Progenitor cell of endocrine pancreas (in vitro differentiated cells): Measurements from ENCODE around the gene AHRR. TPM values are rescaled to one million over a fixed set of nuclear protein-coding genes. Genes with fewer than 3 reads are reported as not detected.

ENCODE experiments used
- DNase-seq: peaks from one replicate; pipeline ENCODE4 v3.0.0; 2021; ENCODE audit warnings: low spot score; ENCODE audit not compliant: unreplicated experiment
- H3K27ac Mint-ChIP-seq: 2 replicates; pipeline ENCODE4 v1.8.0; 2021; ENCODE audit warnings: mild to moderate bottlenecking, moderate library complexity, mixed read lengths
- H3K27me3 Mint-ChIP-seq: 2 replicates; pipeline ENCODE4 v1.8.0; 2021; ENCODE audit warnings: mixed read lengths
- H3K36me3 Mint-ChIP-seq: 2 replicates; pipeline ENCODE4 v1.8.0; 2022; ENCODE audit warnings: mixed read lengths; ENCODE audit not compliant: insufficient read depth
- H3K4me1 Mint-ChIP-seq: 2 replicates; pipeline ENCODE4 v1.8.0; 2021; ENCODE audit warnings: low read depth, mixed read lengths
- H3K4me3 Mint-ChIP-seq: 2 replicates; pipeline ENCODE4 v1.8.0; 2021; ENCODE audit warnings: low read depth, mild to moderate bottlenecking, moderate library complexity, mixed read lengths
- H3K9me3 Mint-ChIP-seq: 2 replicates; pipeline ENCODE4 v1.8.0; 2021; ENCODE audit warnings: low read depth, mixed read lengths
- total RNA-seq: library from RNA; stranded (reverse); gene quantifications from 2 replicates; pipeline ENCODE4 v1.2.1, GENCODE V29; 2021
- TF ChIP-seq, protein P1 (sequence below): fragments of 200-600 bp; sonication (generic); IDR thresholded peaks from one replicate; pipeline ENCODE4 v1.5.0; 2021; ENCODE audit warnings: antibody characterized with exemption, mild to moderate bottlenecking; ENCODE audit not compliant: unreplicated experiment

AHRR gene
- total RNA-seq, 1 donor from 2014 or later = 1.3 TPM

DNA sequence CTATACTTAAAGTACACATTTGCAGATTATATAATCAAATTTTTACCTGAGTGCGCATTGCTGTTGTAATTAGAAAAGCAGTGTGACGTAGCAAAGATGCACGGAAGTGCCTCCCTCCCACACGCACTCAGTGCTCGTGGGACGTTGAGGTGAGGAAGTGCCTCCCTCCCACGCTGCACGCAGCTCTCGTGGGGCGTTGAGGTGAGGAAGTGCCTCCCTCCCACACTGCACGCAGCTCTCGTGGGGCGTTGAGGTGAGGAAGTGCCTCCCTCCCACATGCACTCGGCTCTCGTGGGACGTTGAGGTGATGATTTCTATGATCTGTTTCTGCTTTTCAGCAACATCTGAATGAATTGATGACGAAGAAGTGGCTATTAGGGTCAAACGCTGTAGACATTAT is 142.4 kb downstream of the AHRR start:
- no peak overlapping the region for H3K27ac Mint-ChIP-seq
- no peaks in the 10 kb centered on the region for H3K4me1 Mint-ChIP-seq
- no peaks in the 10 kb centered on the region for H3K9me3 Mint-ChIP-seq
- H3K27me3 Mint-ChIP-seq = no peaks in the 10 kb centered on the region
- TF ChIP-seq, protein P1, sequence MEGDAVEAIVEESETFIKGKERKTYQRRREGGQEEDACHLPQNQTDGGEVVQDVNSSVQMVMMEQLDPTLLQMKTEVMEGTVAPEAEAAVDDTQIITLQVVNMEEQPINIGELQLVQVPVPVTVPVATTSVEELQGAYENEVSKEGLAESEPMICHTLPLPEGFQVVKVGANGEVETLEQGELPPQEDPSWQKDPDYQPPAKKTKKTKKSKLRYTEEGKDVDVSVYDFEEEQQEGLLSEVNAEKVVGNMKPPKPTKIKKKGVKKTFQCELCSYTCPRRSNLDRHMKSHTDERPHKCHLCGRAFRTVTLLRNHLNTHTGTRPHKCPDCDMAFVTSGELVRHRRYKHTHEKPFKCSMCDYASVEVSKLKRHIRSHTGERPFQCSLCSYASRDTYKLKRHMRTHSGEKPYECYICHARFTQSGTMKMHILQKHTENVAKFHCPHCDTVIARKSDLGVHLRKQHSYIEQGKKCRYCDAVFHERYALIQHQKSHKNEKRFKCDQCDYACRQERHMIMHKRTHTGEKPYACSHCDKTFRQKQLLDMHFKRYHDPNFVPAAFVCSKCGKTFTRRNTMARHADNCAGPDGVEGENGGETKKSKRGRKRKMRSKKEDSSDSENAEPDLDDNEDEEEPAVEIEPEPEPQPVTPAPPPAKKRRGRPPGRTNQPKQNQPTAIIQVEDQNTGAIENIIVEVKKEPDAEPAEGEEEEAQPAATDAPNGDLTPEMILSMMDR = no peak
- no peak for DNase-seq
- no peak overlapping the region for H3K4me3 Mint-ChIP-seq
- H3K36me3 Mint-ChIP-seq = peaks cover 20% of the 10 kb centered on the region

DNA sequence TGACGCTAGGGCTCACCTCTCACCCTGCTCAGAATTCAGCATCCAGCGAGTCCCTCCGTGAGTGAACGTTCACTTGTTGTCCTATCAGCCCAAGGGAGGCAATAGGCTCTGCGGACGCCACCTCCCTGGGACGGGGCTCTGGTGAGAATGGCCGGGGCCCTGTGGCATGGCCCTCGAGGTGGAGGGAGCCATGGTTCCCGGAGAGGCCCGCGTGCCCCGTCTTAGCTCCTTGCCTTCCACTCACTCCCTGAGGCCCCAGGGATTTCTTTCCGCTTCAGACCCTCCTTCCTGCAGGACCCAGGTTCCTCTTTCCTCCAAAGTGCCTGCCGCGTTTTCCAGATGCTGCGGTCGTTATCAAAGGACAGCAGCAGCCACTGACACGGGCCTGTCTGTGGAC is 142.9 kb downstream of the AHRR start:
- no peak for DNase-seq
- H3K4me3 Mint-ChIP-seq = no peak overlapping the region
- no peaks in the 10 kb centered on the region for H3K9me3 Mint-ChIP-seq
- TF ChIP-seq, protein P1 = no peak
- H3K27ac Mint-ChIP-seq = no peak overlapping the region
- H3K4me1 Mint-ChIP-seq = no peaks in the 10 kb centered on the region
- H3K27me3 Mint-ChIP-seq = no peaks in the 10 kb centered on the region
- peaks cover 19% of the 10 kb centered on the region for H3K36me3 Mint-ChIP-seq

DNA sequence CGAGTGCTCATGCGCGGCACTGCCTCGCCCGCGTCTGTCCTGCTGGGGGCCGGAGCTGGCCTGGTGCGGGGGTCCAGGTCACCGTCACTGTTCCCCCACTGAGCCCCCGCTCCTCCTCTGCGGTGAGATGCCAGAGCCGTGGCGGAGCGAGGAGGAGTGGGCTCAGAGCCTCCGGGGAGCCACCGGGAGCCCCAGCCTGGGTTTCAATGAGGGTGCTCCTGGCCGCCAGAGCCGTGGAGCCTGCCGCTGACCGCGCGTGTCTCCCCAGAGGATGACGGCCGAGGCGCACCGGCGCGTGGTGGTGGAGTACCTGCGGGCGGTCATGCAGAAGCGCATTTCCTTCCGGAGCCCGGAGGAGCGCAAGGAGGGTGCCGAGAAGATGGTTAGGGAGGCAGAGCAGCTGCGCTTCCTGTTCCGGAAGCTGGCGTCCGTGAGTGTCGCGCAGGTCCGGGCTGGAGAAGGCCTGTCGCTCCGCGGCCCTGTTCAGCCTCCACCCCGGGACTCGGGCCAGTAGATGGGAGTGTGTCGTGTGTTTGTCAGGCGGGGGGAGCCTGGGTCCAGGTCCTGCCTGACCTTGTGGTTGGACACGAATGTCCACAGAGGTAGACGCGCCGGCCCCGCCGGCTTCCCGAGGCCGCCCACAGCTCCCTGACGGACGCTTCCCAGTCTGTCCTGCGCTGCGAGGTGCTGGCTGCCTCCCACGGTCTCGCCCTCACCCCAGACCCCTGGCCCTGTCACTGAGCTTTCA is 143.5 kb downstream of the AHRR start:
- H3K9me3 Mint-ChIP-seq = no peaks in the 10 kb centered on the region
- no peak for DNase-seq
- H3K27ac Mint-ChIP-seq = no peak overlapping the region
- H3K4me1 Mint-ChIP-seq = no peaks in the 10 kb centered on the region
- TF ChIP-seq, protein P1 = no peak
- H3K27me3 Mint-ChIP-seq = no peaks in the 10 kb centered on the region
- peaks cover 15% of the 10 kb centered on the region for H3K36me3 Mint-ChIP-seq
- no peak overlapping the region for H3K4me3 Mint-ChIP-seq

DNA sequence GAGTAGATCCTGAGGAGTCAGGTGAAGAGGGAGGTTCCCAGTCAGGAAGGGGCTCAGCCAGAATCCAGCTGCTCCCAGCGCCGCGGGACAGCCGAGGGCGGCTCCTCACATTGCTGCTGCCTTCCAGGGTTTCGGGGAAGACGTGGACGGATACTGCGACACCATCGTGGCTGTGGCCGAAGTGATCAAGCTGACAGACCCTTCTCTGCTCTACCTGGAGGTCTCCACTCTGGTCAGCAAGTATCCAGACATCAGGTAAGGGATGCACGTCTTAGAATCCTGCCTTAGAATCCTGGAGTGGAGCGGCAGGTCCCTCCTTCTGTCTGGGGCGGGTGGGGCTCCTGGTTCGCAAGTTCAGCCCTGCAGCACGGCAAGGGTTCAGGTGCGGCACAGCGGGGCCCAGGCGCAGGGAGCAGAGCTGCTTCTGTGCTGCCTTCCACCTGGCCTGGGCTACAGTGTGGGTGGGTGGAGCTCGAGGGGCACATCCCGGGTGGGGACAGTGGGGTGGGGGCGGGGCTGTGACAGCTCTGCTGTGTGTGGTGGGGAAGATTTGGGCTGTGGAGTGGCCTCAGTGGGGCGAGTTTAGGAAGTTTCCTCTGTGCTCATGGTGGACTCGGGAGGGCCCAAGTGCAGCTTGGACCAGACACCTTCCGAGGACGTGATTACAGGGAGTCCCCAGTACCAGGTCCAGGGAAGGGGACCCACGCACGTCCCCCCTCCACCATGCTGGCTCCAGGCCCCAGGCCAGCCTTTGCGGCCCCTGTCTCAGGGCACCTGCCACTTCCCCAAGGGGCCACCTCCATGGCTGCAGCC is 144.3 kb downstream of the AHRR start:
- Mint-ChIP-seq H3K4me3 (no peak overlapping the region), H3K27ac (no peak overlapping the region), H3K27me3 (no peaks in the 10 kb centered on the region), H3K9me3 (no peaks in the 10 kb centered on the region), H3K4me1 (no peaks in the 10 kb centered on the region), H3K36me3 (peaks cover 12% of the 10 kb centered on the region)
- TF ChIP-seq, protein P1 = no peak
- no peak for DNase-seq

DNA sequence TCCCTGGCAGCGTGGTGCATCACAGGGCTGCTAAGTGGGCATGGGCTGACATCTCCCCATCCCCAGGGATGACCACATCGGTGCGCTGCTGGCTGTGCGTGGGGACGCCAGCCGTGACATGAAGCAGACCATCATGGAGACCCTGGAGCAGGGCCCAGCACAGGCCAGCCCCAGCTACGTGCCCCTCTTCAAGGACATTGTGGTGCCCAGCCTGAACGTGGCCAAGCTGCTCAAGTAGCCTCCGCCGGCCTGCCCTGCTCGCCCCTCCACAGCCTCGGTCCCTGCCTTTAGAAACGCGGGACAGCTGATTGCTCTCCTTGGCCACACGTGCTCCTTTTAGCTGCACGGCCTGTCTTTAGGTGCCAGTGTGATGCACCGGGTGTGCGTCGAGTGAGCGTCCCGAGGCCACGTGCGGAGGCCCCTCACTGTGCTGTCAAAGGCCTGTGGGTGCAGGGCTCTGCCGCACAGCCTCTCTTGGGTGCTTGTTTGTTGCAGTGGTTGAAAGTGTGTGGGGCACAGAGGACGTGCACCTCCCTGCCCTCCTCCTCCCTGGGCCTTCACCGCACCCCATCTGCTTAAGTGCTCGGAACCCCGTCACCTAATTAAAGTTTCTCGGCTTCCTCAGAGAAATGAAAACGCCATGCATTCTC is 145.3 kb downstream of the AHRR start:
- H3K9me3 Mint-ChIP-seq = no peaks in the 10 kb centered on the region
- peaks cover 4% of the 10 kb centered on the region for H3K4me1 Mint-ChIP-seq
- no peak overlapping the region for H3K27ac Mint-ChIP-seq
- H3K4me3 Mint-ChIP-seq = no peak overlapping the region
- no peak for DNase-seq
- peaks cover 10% of the 10 kb centered on the region for H3K36me3 Mint-ChIP-seq
- TF ChIP-seq, protein P1 = no peak
- no peaks in the 10 kb centered on the region for H3K27me3 Mint-ChIP-seq
